Stimulated activated CD4-positive, alpha-beta T cell treated with anti-CD3 and anti-CD28 coated beads, Interleukin-2, amount 100 ng/mL, for 48 hours (primary cell): Measurements from ENCODE around the gene XPC.
"Not testable (repeated sequence)": the region's sequence is repeated elsewhere in the genome, so short reads cannot be mapped to it uniquely, and the experiment has no call there.

Experiments used
- DNase-seq, 2 donors: peaks; one replicate each; pipeline ENCODE4 v3.0.0-alpha.2; 2020

Gene XPC

DNA sequence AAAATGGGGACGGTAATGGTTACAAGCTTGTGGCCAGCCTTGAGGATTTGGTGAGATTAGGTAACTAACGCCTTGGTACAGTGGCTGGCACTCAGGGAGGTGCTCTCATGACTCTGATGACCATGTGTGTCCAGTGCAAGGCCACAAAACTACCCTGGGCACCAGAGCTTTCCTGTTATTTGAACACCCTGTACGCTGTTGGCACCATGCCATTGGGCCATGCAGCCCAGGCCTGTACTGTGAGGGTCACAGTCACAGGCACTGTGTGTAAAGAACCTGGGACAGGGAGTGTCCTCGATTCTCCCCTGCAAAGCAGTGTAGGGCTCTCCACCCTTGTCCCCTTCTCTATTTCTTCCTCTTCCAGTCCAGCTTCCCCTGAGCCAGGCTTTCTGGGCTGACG lies 47.3 kb downstream of the XPC start:
- no peak for DNase-seq

DNA sequence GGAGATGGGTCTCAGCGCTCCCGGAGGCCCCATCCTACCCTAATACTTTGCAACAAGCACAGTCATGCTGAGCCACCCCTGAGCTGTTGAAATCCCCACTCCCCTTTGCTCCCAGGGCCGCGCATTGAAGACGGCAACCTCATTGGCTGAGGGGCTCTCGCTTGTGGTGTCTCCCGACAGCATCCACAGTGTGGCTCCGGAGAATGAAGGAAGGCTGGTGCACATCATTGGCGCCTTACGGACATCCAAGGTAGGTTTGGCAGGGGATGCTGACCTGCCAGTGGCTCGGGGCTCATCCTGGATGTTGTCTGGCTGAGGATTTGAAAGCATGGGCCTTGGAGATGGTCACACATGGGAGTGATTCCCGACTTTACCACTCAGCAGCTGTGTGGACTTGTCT lies 47.7 kb downstream of the XPC start:
- DNase-seq: no peak

DNA sequence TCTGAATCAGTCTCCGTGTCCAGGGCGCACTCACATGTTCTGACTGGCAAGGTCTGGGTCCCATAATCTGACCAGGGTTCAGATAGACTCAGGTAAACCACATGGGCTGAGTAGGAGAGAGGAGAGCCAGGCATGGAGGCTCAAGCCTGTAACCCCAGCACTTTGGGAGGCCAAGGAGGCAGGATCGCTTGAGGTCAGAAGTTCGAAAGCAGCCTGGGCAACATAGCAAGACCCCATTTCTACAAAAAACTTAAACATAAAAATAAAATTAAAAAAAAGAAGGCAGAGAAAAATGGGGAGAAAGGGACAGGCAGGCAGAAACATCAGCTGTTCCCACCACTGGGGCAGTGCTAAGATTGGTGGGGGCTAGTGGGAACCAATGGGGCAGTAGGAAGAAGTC lies 48.2 kb downstream of the XPC start:
- no peak for DNase-seq

DNA sequence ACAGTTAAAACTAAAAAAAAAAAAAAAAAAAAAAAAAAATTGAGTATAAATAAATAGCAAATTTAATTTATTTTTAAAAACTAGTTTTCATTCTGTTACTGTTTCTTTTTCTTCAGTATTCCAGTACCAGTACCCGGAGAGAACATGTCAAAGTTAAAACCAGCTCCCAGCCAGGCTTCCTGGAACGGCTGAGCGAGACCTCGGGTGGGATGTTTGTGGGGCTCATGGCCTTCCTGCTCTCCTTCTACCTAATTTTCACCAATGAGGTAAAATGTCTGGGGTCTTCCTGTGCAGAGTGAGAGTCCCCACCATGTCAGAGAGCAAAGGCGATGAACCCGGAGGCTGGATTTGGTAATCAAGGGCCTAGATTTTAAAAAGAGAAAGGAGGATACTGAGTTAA lies 49.1 kb downstream of the XPC start:
- DNase-seq: no peak

DNA sequence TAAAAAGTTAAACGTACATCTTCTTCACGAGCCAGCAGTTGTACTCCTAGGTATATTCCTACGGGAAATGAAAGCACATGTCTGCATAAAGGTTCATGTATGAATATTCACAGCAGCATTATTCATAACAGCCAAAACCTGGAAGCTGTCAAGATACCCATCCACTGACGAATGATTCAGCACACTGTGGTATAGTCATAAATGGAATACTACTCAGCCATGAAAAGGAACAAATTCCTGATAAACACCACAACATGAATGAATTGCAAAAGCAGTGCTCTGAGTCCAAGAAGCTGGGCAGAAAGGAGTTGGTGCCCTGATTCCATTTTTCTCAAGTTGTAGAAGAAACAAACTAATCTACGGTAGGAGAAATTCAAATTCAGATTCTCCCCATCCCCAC lies 49.7 kb downstream of the XPC start:
- no peak for DNase-seq

DNA sequence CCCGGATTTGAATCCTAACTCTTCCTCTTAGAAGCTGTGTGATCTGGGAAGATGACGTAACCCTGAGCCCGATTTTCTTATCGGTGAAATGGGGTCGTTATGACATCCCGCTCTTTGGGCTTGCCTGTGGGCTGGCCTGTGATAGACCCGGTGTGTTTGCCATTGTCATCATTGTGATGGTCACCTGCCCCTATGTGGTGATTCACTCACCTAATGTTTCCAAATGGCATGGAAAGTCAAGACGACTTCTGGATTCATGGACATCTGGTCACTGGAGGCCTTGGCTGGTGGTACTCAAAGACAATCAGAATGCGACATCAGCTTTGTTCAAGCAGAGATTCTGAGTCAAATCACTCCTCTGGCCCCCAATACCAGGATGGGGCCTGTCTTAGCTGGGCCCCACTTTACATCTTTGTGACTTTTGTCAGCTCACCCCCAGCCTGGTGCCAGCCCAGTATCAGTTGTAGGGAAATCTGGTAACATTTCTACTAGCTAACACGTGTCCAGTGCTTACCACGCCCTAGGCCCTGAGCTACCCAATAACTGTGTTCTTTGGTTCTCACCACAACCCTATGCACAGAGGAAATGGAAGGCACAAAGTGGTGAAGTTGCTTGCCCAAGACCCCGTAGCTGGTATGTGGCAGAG lies 50.8 kb downstream of the XPC start:
- DNase-seq: no peak

DNA sequence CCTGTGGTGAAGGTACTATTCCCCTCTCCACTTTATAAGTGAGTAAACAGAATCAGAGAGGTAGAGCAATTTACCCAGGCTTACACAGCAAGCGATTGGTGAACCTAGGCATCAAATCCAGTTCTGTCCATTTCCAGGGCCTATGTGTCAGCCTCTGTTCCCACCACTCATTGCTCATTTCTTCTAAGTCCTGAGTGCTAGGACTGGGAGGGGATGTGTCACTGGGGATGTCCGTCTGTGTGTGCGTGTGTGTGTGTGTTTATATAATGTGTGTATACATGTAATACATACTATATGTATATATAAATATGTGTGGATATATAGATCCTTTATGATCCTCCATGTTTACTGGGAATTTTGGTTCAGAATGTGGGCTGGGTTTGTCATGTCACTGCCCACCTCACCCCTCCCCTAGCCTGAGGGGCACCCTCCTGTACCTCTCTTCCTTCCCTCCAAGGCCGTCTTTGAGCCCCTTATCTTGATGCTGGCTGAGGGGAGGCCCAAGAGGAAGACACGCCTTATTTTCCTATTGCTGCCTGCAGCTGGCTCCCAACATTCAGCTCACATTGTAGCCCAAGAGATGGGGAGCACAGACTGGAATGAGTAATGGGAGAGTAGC lies 51.4 kb downstream of the XPC start:
- DNase-seq: no peak

DNA sequence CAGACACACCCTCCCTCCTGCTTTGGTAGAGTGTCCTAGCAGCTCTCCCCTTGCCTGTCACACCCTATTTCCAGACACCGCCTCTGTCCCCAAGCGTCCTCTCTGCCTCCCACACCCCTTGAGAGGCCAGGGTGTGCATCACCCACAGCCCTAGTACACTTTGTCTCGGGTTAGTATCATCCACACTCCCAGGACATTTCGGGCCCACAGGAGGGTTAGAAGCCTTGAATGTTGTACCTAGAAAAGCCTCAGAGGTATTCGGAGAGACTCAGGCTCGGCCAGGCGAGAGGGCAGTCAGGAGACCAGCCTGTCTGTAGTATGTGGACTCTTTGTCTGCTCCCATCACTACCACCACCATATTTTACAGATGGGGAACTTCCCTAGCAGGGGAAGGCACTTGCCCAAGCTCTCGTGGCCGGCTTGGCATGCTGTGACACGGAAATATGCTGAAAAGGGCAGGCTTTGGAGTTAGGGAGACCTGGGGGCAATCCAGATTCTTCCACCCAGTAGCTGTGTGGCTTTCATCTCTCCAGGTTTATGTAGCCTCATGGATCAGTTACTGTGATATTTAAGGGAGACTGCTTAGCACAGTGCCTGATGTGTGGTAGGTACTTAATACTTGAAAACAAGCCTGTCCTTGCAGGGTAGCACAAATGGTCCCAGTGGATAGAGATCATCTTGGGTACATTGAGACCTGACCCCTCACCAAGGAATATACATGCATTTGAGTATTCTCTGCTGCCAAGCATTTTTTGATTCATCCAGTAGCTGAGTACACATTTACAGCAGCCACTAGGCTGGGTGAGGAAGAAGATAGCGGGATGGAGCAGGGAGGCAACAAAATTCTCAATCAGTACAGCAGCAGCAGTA lies 52.1 kb downstream of the XPC start:
- DNase-seq: no peak

DNA sequence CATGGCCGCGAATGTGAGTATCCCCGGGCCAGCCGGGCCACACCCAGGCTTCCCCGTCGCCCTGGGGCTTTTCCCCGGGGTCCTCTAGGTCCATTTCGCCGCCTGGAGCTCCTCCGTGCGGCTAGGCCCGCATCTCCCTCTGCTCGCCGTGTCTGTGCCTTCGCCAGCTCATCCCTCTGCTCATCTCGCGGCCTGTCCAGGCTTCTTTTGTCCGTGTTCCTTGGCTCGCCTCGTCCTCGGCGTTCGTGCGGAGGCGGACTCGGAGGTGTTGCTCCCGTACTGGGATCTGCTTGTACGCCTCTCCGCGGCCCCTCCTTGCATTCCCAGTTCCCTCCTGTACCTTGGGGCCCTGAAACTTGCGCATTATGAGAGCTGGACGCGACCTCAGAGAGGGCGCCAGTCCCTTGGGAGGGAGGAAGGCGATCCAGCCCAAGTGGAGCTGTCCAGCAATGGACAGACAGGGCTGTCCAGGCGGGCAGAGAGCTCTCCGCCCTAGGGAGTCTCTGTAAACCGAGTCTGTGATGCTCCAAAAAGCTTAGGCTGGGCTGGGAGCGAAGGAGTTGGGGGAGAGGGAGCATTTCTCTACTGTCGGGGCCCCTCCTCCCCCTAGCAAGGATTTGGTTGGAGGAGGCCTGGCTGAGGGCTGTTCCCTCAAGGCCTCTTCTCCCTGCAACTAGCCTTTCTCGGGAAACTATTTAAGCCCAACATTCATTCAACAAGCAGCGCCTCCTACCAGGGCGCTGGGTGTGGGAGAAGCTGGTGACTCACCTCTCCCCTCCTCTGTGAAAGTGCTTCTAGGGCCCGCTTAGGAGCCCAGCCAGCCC lies 53.0 kb downstream of the XPC start:
- peak; percentile 48 to 50 for DNase-seq

DNA sequence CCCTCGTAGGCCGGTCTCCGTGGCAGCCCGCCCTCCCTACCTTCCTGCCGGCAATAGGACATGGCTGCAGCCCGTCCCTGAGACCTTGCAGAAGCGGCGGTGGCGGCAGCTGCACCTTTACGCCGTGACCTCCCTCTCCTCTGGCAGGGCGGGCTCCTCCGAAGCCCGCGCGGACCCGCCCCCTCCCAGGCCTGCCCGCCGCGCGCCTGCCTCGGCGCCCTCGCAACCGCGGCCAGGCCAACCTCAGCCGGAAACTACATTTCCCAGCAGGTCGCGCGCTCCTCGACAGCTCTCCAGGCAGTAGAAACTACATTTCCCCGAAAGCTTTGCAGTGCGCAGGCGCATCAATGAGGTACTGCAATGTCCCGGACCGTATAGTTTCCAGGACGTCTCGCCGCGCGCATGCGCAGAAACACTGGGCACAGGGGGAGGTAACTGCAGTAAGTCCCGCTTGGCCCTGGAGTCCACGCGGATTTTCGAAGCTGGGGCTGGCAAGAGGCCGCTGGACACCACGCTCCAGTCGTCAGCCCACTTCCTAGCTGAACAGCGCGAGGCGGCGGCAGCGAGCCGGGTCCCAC lies 53.7 kb downstream of the XPC start, which contains the start of the genes CHCHD4 and TMEM43:
Gene CHCHD4, minus strand, starts transcription at position 256 of the 578 bp plus-strand sequence. Its CDS starts 194 bp downstream, at position 62.
Gene TMEM43, plus strand, starts transcription at position 438 of the 578 bp plus-strand sequence. CDS start 142 bp downstream, outside the sequence.
- peak; percentile 91 to 97 for DNase-seq

DNA sequence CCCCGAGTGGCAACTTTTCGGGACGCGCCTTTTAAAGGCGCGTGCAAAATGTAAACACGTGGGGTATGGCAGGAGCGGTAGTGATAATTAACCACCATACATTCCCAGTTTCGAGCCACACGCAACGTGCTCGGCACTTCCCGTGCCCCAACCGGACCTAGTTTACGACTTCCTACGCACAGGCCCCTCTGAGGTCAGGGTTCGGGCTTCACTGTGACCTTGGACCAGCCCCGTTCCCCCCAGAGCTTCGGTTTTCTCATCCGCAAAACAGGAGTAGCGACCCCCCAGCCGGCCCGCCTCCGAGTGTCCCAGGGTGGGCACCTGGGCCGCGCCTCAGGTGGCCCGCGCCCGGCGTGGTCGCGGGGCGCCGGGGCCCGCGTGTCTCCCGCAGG lies 54.2 kb downstream of the XPC start:
- peak; percentile 45 to 47 for DNase-seq

DNA sequence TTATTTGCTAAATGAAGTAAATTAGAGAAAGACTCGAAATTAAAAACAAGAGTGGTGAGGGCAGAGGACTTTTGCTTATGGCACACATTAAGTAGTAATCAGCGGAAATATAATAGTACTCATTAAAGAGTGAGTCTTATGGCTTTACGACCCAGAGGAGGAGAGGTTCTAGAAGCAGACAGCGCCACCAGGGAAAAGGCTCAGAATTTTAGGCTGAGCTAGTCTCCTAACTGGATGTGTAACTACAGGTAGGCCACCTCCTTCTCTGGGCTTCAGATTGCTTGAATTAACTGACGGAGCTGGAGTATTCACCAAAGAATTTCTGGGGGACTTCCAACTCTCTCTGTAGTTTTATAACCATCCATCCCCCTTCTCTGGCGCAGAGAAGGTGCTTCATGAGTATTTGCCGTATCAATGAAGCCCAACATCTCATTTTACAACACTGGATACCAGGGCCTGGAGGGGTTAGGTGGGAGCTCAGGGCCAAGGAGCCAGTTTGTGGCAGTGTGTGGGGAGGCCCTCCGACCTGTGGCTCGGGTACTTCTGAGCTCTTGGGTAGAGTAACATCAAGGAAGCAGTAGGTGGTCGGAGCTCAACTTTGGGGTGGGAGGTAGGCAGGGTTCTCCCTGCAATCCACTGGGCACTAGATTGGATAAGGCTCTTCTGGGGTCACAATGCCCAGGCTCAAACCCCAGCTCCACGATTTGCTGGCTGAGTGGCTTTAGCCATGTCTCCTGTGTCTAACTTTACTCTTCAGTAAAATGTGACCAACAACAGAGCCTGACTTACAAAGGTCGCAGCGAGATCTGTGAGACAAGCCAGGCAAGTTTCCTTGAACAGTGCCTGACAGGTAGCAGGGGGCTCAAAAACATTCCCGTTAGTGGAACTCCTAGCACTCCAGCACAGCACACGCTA lies 54.8 kb downstream of the XPC start:
- DNase-seq: no peak

DNA sequence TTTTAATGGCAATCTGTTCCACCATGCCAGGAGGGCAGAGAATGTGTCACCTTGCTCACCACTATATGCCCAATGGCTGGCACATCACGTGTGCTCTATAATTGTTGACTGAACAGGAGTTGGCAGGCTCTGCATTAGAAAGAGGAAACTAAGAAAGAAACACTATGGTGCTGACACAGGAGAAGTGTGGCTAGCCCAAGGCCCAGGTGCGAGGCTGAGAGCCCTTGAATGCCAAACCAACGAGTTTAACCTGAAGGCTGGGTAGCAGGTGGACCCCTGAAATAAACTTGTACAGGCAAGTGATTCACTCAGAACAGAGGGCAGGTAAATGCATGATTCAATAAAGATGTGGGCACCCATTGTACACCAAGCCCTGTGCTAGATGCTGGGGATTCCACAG lies 56.1 kb downstream of the XPC start:
- no peak for DNase-seq

DNA sequence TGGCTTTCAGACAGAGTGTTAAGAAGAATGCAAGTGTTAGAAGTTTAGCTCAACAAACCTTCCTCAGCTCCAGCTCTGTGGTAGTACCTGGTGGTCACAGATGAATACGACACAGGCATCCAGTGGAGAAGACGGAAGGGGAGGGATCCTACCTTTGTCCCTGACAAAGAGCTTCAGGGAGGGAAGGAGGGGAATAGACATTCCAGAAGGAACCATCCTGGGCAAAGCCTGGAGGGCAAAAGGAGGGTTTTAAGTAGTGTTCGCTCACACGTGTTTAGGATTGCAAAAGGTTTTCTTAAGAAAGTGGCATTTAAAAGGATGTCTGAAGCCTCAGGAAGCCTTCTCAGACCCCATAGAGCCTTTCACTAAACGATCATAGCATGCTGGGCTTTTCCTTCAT lies 56.5 kb downstream of the XPC start:
- DNase-seq: no peak

DNA sequence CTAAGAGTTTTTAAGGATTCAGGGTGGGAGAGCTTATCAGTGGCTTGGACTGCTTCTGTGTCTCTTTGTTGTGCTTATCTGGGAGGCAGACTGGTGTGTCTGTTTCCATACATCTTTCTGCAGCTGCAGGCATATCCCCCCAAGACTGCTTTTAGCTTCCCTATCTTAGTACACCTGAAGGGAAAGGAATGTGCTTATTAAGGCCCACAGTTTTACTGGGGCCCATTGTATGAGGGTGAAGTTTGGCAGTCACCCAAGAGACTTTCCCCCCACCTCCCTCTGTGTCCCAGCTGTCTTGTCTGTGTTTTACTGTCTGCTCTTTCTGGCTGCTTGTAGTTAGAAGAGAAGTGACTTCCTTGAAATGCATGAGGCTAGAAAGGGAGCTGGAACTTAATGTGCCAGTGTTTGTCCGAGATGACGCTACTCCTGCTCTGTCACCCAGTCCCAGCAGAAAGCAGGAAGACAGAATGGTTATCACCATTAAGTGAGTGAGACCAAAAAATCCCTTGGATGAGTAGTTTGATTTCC lies 57.4 kb downstream of the XPC start:
- not testable (repeated sequence) for DNase-seq

DNA sequence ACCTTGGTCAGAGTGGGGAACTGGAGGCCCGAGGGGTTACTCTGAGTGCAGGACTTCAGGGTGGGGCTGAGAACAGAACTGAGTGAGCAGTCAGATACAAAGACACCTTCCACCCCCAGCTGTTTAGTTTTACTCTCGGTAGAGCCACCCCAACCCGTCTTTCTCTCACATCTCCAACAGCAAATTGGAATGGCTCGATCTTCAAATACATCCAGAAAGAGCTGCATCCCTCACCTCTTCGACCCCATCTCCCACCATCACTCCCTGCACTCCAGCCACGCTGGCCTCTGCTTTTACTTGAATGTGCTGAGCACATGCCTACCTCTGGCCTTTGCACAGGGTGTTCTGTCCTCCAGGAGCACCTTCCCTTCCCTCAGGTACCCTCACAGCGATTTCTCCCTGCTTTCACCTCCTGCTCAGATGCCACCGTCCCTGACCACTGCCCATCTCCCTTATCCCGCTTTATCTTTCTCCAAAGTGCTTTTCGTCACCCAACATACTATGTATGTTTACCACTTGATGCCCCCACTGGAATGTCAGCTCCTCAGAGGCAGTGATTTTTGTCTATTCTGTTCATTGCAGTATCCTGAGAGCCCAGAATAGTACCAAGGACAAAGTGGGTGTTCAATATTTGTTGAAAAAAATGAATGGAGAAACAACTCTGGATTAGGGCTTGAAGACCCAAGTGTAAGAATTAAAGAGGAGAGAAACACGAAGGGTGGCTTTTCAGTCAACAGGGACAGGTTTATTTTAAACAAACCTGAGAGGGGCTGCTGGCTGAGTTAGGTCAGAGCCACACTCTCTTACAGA lies 58.1 kb downstream of the XPC start:
- no peak for DNase-seq

DNA sequence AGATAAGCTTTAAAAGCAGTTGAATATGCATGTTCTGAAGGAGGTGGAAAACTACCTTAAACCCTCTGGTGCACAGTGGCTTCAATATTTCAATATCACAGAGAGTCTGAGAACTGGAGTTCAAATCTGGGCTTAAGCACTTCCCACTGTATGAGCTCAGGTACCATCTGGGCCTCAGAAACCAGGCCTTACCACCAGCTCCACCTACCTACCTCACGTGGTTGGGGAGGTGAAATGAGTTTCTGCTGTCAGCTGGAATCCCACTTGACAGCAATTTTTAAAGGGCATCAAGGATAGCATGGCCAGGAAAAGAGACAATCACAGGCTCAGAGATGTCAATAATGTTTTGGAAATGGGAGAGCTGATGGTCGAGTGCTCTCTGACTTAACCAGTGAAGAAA lies 58.8 kb downstream of the XPC start:
- DNase-seq: no peak

DNA sequence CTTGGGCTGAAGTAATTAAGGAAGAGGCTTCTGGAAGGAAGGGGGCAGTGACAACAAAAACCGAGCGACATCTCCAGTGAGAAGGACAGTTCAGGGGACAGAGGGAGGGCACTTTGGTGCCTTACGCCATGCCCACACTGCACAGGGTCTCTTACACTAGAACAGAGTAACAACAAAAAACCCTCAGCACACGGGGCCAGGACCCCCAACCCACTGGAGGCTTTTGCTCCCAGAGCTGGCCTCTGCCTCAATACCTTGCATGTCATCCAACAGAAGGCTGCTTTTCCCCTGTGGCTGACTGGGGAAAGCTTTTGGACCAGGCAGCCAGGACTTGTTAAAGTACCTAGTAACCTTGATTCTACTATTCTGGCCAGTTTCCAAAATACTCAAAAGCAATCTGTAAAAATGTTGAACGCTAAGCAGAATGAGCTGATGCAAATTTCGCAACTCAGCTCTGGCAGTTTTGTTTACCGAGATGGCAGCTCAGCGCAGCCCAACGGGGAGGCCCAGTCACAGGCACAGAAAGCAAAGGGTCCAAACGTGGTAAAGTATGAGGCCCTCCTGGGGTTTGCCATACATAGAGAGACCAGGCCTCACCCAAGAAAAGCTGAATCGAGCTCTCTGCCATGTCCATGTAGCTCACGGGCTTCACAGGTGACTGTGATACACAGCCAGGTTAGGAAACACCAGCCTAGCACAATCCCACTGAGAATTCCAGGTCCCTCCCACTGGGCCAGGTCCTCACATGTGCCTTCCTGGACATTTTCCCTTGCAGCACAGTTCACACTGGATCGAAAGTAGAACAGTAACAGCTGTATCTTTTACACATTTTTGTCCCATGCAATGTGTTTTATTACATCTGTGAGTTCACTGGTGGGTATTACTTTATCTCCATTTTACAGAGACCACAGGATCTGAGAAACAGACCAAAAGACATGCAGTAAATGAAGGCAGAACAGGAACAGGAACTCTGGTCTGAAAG lies 59.7 kb downstream of the XPC start:
- no peak for DNase-seq
